22Rv1 (cell line): ENCODE results near the gene EPHA3.

Experiments
- H3K27ac ChIP-seq: fragments of 450-650 bp; 2 replicates; pipeline ENCODE4 v1.5.1; 2017
- ZFX ChIP-seq: fragments of 450-650 bp; IDR thresholded peaks from 2 replicates; pipeline ENCODE4 v1.6.1; 2017; ENCODE audit warnings: antibody characterized with exemption, borderline replicate concordance
- TF ChIP-seq, protein P1 (sequence below): fragments of 450-650 bp; IDR thresholded peaks from 2 replicates; pipeline ENCODE4 v1.5.1; 2017; ENCODE audit warnings: mild to moderate bottlenecking

The EPHA3 gene

DNA sequence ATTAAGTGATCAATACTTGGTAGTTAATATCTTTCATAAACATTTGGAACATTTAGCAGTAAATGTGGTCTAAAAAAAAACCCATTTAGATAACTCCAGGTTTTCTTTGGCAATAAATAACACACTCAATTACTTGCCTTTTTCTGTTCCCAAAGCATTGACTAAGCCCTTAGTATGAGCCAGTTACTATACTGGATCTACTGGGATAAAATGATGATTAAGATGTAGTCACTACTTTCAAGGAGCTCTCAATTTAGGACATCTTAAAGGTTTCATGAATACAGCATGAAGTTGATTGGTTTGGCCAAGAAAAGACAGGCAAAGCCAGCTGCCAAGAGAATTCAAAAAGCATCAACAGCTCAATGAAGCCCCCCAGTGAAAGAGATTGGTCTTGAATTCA is 250.9 kb downstream of the EPHA3 start:
- H3K27ac ChIP-seq, result no peak overlapping the region
- TF ChIP-seq ZFX, result no peak
- TF ChIP-seq, protein P1, sequence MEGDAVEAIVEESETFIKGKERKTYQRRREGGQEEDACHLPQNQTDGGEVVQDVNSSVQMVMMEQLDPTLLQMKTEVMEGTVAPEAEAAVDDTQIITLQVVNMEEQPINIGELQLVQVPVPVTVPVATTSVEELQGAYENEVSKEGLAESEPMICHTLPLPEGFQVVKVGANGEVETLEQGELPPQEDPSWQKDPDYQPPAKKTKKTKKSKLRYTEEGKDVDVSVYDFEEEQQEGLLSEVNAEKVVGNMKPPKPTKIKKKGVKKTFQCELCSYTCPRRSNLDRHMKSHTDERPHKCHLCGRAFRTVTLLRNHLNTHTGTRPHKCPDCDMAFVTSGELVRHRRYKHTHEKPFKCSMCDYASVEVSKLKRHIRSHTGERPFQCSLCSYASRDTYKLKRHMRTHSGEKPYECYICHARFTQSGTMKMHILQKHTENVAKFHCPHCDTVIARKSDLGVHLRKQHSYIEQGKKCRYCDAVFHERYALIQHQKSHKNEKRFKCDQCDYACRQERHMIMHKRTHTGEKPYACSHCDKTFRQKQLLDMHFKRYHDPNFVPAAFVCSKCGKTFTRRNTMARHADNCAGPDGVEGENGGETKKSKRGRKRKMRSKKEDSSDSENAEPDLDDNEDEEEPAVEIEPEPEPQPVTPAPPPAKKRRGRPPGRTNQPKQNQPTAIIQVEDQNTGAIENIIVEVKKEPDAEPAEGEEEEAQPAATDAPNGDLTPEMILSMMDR, result no peak

DNA sequence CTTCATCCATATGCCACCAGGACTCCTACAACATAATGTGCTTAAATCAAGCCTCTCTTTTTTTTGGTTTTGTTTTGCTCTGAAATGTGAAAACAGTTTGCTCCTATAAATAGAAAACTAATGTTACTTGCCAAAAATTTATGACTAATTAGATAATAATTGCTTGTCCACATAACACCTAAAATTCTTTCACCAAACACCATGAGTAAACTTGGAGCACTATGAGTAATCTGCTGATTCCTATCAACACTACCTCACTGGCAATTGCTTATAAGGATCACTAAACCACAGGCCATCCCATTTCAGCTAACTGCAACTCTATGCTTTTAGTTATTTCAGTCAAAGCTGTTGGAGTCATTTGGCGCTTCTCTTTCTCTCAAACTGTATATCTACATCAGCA is 252.7 kb downstream of the EPHA3 start:
- no peak overlapping the region for H3K27ac ChIP-seq
- TF ChIP-seq, protein P1, result no peak
- no peak for TF ChIP-seq ZFX

DNA sequence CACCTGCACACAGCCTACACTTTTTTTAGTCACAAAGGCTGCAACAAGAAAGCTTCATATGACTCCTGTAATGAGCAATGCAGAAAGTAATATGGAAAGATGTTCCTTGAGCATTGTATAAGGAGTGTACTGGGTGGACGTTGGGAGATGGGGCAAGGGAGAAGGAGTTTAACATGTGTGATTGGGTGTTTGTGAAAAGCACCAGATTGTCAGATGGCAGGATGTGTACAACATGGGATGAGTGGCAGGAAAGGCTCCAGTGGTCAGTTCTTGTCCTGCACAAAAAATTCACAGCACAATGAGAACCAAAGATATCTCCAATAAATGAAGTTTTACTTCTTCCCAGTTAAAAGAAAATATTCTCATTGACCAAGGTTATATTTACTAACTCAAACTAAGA is 255.1 kb downstream of the EPHA3 start:
- H3K27ac ChIP-seq, result no peak overlapping the region
- TF ChIP-seq ZFX, result no peak
- TF ChIP-seq, protein P1, result no peak

DNA sequence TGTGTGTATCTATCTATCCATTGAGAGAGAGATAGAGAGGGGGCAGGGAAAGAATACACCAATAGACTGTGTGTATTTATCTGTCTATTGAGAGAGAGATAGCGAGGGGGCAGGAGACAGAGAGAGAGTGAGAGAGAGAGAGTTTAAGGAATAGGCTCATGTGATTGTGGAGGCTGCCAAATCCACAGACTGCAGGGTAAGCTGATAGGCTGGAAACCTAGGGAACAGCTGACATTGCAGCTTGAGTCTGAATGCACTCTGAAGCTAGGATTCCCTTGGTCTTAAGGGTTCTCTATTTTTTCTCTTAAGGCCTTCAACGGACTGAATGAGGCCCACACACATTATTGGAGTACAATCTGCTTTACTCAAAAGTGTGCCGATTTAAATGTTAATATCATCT is 255.8 kb downstream of the EPHA3 start:
- no peak overlapping the region for H3K27ac ChIP-seq
- TF ChIP-seq, protein P1, result no peak
- TF ChIP-seq ZFX, result no peak

DNA sequence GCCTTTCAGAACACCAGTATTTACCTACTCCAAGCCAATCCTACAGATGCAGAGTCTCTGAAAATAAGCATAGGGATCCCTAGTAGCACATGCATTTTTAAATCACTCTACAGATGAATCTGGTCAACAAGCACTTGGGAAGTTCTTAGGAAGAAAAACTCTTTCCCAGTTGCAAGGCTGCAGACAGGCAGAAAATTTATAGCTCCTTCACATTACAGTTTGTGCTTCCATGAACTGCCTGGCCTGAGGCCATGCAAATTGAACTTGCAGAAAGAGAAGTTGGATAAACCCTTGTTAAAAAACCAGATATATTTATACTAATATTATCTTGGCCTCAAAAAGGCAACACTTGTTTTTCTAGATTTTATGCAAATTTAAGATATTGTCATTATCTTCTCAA is 256.9 kb downstream of the EPHA3 start:
- no peak overlapping the region for H3K27ac ChIP-seq
- TF ChIP-seq, protein P1, result no peak
- TF ChIP-seq ZFX, result no peak

DNA sequence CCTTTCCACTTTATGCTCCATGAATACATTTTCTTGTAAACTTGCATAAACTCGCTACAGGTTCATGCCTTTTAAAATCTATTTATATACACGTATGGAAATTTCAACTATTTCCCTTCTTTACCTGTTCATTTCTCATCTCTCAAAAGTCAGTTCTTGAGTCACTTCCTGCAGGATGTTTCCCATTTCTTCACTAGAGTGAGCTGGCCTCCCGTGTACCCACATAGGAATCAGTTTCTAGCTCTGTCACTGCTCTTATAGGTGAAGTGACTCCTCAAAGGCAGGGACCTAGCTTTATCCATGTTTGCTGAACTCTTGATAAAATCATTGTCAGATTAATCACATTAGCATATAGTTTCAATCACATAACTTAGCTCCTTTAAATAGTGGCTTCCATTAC is 259.7 kb downstream of the EPHA3 start:
- no peak overlapping the region for H3K27ac ChIP-seq
- TF ChIP-seq, protein P1, result no peak
- TF ChIP-seq ZFX, result no peak

DNA sequence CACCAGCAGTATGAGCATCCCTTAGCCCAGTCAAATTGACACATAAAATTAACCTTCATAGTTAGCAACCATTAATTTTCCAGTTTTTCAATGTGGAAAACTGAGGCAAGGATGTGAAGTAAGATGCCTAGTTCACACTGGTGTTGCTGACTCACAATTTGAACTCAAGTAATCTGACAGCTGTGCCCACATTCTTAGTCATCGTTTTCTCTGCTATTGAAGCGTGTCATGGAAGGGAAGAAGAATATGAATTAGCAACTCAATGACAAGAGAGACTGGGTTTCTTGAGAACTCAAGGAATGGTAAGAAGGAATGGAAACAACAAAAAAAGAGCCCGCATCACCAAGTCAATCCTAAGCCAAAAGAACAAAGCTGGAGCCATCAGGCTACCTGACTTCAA is 261.4 kb downstream of the EPHA3 start:
- TF ChIP-seq, protein P1, result no peak
- no peak for TF ChIP-seq ZFX
- no peak overlapping the region for H3K27ac ChIP-seq
